ENCODE measurements around the gene PHOSPHO2.

Gene PHOSPHO2, protein sequence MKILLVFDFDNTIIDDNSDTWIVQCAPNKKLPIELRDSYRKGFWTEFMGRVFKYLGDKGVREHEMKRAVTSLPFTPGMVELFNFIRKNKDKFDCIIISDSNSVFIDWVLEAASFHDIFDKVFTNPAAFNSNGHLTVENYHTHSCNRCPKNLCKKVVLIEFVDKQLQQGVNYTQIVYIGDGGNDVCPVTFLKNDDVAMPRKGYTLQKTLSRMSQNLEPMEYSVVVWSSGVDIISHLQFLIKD
- total RNA-seq: 0 to 1.3 (median 0.41) reads per million in 17 experiments

DNA sequence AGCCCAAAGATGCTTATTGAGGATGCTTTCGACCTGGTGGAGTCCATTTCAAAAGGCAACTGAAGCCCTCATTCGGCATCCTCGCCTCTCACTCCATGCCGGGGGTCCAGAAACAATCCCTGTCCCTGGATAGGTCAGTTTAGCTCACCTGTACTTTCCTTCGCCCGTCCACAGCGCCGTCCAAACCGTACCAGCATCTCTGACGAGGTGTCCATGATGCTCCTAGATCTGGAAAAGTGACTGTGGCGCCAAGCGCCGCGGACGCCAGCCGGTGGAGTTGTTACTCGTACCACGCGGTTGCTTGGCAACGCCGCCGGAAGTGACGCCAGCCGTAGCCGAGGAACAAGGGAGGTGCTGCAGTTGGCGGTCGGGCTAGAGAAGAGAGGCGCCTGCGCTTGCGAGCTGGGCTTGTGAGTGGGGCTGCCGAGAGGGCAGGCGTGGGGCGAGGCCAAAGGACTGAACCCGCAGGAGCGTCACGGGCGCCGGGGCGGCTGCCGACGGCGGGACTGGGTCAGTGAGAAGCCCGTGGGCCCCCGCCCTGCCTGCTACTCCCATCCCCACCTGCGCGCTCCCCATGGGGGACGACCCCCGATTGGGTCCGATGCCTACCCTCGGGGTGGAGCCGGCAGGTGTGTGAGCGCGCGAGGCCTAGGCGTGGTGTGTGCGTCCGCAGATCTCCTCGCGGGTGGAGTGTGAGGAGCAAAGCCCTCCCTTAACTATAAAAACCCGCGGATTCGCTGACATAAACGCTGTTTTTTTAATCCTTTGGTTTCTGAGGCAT lies at the start of gene PHOSPHO2, which contains the start of gene CFAP210:
TSS of gene PHOSPHO2 (plus strand) at position 357 of the 781 bp plus-strand sequence. CDS start 6,503 bp downstream, outside the sequence.
TSS of gene CFAP210 (minus strand) at position 293 of the 781 bp plus-strand sequence. CDS start at position 215, 78 bp downstream.
- peak; percentile 98 to 99 (median 99) for DNase-seq

- no peak for DNase-seq
Measured at GRCh38 chr2:169647496-169647895, 46.8 kb upstream of the PHOSPHO2 start.

GRCh38 chr2:169649278-169649677 lies 45.0 kb upstream of the PHOSPHO2 start:
- no peak for DNase-seq

DNA sequence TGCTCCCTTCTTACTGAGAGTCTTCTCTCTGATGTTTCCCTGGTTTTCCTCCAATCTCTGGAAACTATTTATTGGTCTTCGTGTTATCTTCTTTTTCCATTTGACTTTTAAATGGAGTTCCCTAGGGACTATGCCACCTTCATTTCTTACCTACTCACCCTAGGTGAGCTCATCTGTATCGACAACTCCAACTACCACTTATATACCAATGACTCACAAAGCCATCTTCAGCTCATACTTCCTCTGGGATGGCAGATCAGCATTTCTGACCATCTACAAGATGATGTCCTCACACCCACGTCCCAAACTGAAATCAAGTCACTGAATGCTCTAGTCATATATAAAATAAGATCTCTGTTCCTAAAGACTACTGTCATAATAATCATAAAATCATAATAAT lies 40.6 kb upstream of the PHOSPHO2 start:
- DNase-seq: peak in 3 of 4 experiments; percentile 7 to 30 (median 8)

DNA sequence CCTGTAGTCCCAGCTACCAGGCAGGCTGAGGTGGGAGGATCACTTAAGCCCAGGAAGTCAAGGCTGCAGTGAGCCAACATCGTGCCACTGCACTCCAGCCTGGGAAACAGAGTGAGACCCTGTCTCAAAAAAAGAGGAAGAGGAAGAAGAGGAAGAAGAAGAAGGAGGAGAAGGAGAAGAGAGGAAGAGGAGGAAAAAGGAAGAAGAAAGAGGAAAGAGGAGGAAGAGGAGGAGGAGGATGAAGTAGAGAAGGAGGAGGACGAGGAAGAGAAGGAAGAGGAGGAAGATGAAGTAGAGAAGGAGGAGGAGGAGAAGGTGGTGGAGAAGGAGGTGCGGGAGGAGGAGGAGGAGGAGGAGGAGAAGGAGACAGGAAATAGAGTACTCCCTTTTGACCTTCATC lies 38.1 kb upstream of the PHOSPHO2 start:
- no peak for DNase-seq

DNA sequence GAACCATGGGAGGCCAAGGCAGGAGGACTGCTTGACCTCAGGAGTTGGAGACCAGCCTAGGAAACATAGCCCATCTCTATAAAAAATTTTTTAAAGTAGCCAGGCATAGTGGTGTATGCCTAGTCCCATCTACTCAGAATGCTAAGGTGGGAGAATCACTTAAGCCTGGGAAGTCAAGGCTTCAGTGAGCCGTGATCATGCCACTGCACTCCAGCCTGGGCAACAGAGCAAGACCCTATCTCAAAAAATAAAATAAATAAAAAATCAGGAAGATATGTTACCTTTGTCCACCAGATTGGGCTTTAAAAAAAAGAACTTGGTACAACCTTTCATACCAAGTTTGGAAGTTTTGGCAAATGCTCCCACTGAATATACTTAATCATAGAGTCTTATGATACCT lies 35.4 kb upstream of the PHOSPHO2 start:
- no peak for DNase-seq

GRCh38 chr2:169659320-169659719 lies 34.9 kb upstream of the PHOSPHO2 start:
- peak; percentile 11 to 56 (median 39) for DNase-seq

GRCh38 chr2:169661265-169661664 lies 33.0 kb upstream of the PHOSPHO2 start:
- no peak for DNase-seq

DNA sequence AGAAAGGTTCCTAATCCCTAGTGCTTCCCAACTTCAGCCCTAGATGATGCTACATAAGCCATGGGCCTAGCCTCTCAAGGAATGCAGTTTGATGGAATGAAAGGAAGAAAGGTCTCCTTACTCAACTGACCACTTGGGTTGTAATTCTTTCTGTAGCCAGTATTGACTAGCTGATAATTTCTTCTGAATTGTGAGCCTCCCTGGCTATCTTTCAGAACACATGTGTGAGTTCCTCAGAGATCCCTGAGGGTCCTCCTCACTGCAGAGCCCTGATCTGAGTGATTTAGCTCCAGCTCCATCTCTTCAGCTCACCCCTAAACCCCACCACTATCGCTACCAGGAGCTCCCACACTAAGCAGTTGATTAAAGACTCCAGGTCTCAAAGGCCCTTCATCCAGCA lies 31.5 kb upstream of the PHOSPHO2 start:
- DNase-seq: no peak

DNA sequence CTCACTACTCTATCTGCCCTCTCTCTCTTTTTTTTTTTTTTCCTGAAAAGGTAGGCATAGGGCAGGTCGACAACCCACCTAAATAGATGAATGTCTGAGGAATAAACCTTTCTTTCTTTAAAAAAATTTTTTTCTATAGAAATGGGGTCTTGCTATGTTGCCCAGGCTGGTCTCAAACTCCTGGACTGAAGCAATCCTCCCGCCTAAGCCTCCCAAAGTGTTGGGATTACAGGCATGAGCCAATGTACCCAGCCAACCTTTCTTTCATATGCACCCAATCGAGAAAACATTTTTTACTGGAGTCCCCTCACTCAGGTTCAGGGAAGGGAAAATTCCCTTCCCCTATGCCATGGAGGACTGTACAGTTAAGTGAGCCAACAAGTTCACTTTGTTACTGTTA lies 31.0 kb upstream of the PHOSPHO2 start:
- DNase-seq: no peak

DNA sequence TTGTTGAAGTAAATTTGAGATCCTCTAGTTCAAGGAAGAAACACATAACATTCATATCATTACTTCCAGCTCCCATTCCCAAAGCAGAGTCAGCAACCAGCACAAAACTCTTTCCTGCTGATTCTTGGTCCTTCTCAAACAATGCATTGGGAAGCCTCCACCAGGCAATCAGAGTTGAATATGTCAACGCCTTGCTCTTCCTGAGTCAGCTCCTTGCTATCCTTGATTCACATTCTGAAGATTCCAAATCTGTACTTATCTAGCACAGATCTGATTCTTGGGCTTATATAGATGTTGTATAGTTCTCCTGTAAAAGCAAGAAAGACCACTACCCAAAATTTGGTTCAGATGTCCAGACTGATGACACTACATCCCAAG lies 29.7 kb upstream of the PHOSPHO2 start:
- DNase-seq: no peak

DNA sequence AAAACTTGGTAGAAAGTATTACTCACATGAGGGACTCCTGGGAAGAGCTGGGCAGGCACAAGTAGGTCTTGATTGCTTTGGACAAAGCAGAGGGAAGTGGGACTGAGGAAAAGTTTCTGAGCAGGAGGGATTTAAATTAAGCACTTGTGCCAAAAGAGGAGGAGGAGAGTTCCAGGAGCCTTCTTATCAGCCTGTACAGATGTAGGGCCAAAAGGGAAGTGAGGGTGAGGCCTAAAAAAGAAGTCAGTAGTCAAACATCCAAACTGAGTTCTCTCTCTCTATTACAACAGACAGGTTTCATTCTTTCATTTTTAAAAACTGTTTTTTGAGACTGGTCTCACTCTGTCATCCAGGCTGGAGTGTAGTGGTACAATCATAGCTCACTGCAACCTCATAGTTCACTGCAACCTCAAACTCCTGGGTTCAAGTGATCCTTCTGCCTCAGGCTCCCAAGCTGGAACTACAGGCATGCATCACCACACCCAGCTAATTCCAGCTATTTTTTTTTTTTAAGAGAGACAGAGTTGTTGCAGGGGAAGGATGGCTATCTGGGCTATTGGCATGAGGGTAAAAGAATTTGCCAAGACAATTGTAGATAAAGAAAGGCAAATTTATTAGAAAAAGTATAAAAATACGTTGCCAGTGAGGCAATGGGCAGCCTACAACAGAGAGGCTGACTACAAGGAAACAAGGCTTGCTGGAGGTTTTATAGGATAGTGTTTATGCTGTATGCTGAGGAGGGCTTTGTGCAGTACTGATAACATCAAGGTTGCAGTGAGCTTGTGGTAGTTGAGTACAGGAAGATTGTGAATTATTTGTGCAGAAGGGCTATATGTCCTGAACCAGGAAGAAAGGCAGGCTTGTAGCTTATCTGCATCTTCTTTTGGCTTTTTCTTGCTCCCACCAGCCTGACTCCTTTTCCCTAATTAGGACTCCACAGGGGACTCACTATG lies 29.0 kb upstream of the PHOSPHO2 start:
- no peak for DNase-seq

- no peak for DNase-seq
Measured at GRCh38 chr2:169667583-169667982, 26.7 kb upstream of the PHOSPHO2 start.

- no peak for DNase-seq
Measured at GRCh38 chr2:169670215-169670651, 24.0 kb upstream of the PHOSPHO2 start.

DNA sequence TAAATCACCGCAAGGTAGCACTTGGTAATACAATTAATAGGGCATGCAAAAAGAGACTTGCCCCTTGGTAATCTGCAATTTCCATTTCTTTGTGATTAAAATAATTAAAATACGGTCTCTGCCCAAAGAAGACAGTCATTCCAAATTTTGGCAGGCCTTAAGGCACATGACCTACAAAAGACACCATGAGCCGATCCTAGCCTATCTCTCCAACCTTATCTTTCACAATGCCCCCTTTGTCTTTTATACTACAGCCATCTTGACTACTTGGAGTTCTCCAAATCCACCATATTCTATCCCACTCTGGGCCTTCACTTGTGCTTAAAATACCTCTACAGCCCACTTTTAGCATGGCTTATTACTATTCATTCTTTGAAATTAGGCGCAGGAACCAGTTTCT lies 23.3 kb upstream of the PHOSPHO2 start:
- DNase-seq: no peak

GRCh38 chr2:169672406-169672805 lies 21.9 kb upstream of the PHOSPHO2 start:
- no peak for DNase-seq

DNA sequence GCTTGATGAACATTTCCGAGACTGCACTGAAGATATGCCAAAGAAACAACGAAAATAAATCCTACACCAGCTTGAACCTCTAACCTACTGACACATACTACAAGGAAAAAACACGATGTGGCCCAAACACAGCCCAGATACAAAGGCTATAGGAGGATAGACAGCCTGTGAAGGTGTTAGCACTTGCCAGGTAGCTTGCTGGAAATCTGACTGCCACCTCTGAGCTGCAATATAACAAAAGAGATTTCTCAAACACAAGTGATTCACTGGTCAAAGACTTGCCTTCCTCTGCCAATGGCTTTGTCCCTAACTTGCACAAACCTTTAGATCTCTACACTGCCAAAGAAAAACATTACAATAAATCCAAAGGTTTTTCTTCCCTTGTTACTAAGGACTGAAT lies 21.2 kb upstream of the PHOSPHO2 start:
- DNase-seq: no peak

GRCh38 chr2:169673921-169674320 lies 20.3 kb upstream of the PHOSPHO2 start:
- DNase-seq: no peak

GRCh38 chr2:169676357-169676756 lies 17.9 kb upstream of the PHOSPHO2 start:
- no peak for DNase-seq

GRCh38 chr2:169676850-169677249 lies 17.4 kb upstream of the PHOSPHO2 start:
- DNase-seq: no peak

DNA sequence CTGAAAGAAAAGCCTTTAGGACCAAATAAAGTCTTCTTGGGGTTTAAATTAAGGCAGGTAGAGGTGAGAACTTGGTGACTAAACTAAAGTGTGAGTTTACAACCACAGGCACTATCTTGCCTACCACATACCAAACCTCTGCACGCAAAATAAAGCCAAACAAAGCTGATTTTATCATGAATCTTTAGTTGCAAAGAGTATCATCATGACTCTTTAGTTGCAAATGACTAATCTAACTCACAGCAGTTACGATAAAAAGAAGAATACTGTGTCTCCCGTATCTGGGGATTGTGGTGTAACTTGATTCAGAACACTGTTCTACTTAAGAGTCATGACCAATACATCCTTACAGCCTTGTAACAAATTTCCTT lies 11.2 kb upstream of the PHOSPHO2 start:
- DNase-seq: no peak

GRCh38 chr2:169683425-169684134 lies 10.7 kb upstream of the PHOSPHO2 start:
- DNase-seq: no peak
